Activated T-cell treated with anti-CD3 and anti-CD28 coated beads, Interleukin-2, amount 50 U/mL, for 48 hours (primary cell): ENCODE results near the gene GLUD2.
"Not testable (repeated sequence)": the region's sequence is repeated elsewhere in the genome, so short reads cannot be mapped to it uniquely, and the experiment has no call there.

ENCODE experiments used
- DNase-seq, 2 experiments: peaks; one replicate each; pipeline ENCODE4 v3.0.0-alpha.2; 2020

GLUD2 gene

GRCh38 chrX:121047441-121048419 lies at the start of gene GLUD2:
TSS of gene GLUD2 (plus strand) at chrX:121047610. CDS start at chrX:121047685, 75 bp downstream.
- DNase-seq: not testable (repeated sequence)

GRCh38 chrX:120999413-120999812 lies 48.0 kb upstream of the GLUD2 start:
- DNase-seq: no peak

GRCh38 chrX:121000589-121000988 lies 46.8 kb upstream of the GLUD2 start:
- no peak for DNase-seq

GRCh38 chrX:121008920-121009319 lies 38.5 kb upstream of the GLUD2 start:
- no peak for DNase-seq

GRCh38 chrX:121009764-121010163 lies 37.6 kb upstream of the GLUD2 start:
- DNase-seq: no peak

GRCh38 chrX:121010218-121010617 lies 37.2 kb upstream of the GLUD2 start:
- no peak for DNase-seq

GRCh38 chrX:121011254-121011653 lies 36.2 kb upstream of the GLUD2 start:
- DNase-seq: no peak

- no peak for DNase-seq
Observed at GRCh38 chrX:121013897-121014455, 33.4 kb upstream of the GLUD2 start.

- no peak for DNase-seq
Observed at GRCh38 chrX:121014826-121015225, 32.6 kb upstream of the GLUD2 start.

- DNase-seq: no peak
Observed at GRCh38 chrX:121028419-121028818, 19.0 kb upstream of the GLUD2 start.

- no peak for DNase-seq
Observed at GRCh38 chrX:121030083-121030482, 17.3 kb upstream of the GLUD2 start.

GRCh38 chrX:121032531-121032930 lies 14.9 kb upstream of the GLUD2 start:
- DNase-seq: no peak

- no peak for DNase-seq
Observed at GRCh38 chrX:121036137-121036536, 11.3 kb upstream of the GLUD2 start.

- DNase-seq: no peak
Observed at GRCh38 chrX:121036951-121037350, 10.5 kb upstream of the GLUD2 start.

GRCh38 chrX:121050781-121051180 lies 3.4 kb downstream of the GLUD2 start:
- no peak for DNase-seq

- no peak for DNase-seq
Observed at GRCh38 chrX:121052122-121052521, 4.7 kb downstream of the GLUD2 start.

GRCh38 chrX:121062289-121062688 lies 14.9 kb downstream of the GLUD2 start:
- DNase-seq: no peak

- DNase-seq: no peak
Observed at GRCh38 chrX:121064579-121064978, 17.2 kb downstream of the GLUD2 start.

- not testable (repeated sequence) for DNase-seq
Observed at GRCh38 chrX:121084247-121084646, 36.8 kb downstream of the GLUD2 start.

- no peak for DNase-seq
Observed at GRCh38 chrX:121084903-121085611, 37.6 kb downstream of the GLUD2 start.

- no peak for DNase-seq
Observed at GRCh38 chrX:121085612-121086010, 38.2 kb downstream of the GLUD2 start.

GRCh38 chrX:121093011-121093410 lies 45.6 kb downstream of the GLUD2 start:
- DNase-seq: no peak
